Panc1 (cell line): ENCODE measurements around the gene GMPPA. TPM values are rescaled to one million over a fixed set of nuclear protein-coding genes. Genes with fewer than 3 reads are reported as not detected.

Experiments used
- ATAC-seq: fragments of 200-7000 bp; cut with Tn5 transposase; 2 replicates; pipeline ENCODE4 v1.9.1; 2020; ENCODE audit warnings: mild to moderate bottlenecking, moderate library complexity
- BruUV-seq: library from RNA; stranded (reverse); fragments of 400-500 nt; replicated peaks from 2 replicates; lab custom pipeline; 2021; lab: Mats Ljungman, UMichigan
- CTCF ChIA-PET: fragments of 300-600 bp; sonication (Branson Sonifier 250); formaldehyde crosslinking; loops from one replicate; lab custom pipeline; 2022; ENCODE audit warnings: antibody characterized with exemption; lab: Charles Lee
- POLR2A ChIA-PET: fragments of 300-600 bp; sonication (Branson Sonifier 250); formaldehyde crosslinking; loops from one replicate; lab custom pipeline; 2022; ENCODE audit warnings: antibody characterized with exemption; lab: Charles Lee
- DNase-seq: peaks from one replicate; pipeline ENCODE4 v3.0.0-alpha.2; 2010; ENCODE audit warnings: low read depth, low spot score
- H3K27ac ChIP-seq: 2 replicates; pipeline ENCODE4 v1.5.1; 2011; ENCODE audit warnings: mild to moderate bottlenecking, low read length, inconsistent platforms
- H3K27me3 ChIP-seq: fragments of 200-500 bp; sonication (Bioruptor generic); 2 replicates; pipeline ENCODE4 v1.6.0; 2014; ENCODE audit warnings: low read length, inconsistent platforms; ENCODE audit not compliant: control insufficient read depth, insufficient read depth
- H3K36me3 ChIP-seq: fragments of 200-500 bp; sonication (Bioruptor generic); 2 replicates; pipeline ENCODE4 v1.5.1; 2014; ENCODE audit warnings: inconsistent platforms, mild to moderate bottlenecking, low read length, moderate library complexity; ENCODE audit not compliant: control insufficient read depth, insufficient read depth
- H3K4me1 ChIP-seq: 2 replicates; pipeline ENCODE4 v1.5.1; 2011; ENCODE audit warnings: inconsistent platforms, mild to moderate bottlenecking, low read length, moderate library complexity; ENCODE audit not compliant: control insufficient read depth, insufficient read depth
- H3K4me3 ChIP-seq, 2 experiments: 2 replicates each; pipeline ENCODE4 v1.5.1; 2011 to 2012; ENCODE audit warnings: low read depth in 2 of 2, low read length in 2 of 2, mild to moderate bottlenecking in 2 of 2, inconsistent platforms in 1 of 2, moderate library complexity in 1 of 2
- H3K9me3 ChIP-seq: fragments of 200-500 bp; sonication (Bioruptor generic); 2 replicates; pipeline ENCODE4 v1.5.1; 2014; ENCODE audit warnings: low read depth, mild to moderate bottlenecking, inconsistent platforms, low read length, moderate library complexity; ENCODE audit not compliant: control insufficient read depth, insufficient read depth
- CTCF ChIP-seq: fragments of 450-650 bp; IDR thresholded peaks from 2 replicates; pipeline ENCODE4 v1.5.1; 2017; ENCODE audit warnings: mild to moderate bottlenecking
- POLR2AphosphoS5 ChIP-seq: IDR thresholded peaks from 2 replicates; pipeline ENCODE4 v1.6.1; 2012; ENCODE audit warnings: mild to moderate bottlenecking, low read depth, low read length, moderate library complexity
- SIN3A ChIP-seq: IDR thresholded peaks from 2 replicates; pipeline ENCODE4 v1.6.1; 2012; ENCODE audit warnings: low read depth, mild to moderate bottlenecking, low read length, moderate library complexity, borderline replicate concordance; ENCODE audit not compliant: insufficient read depth
- TCF7L2 ChIP-seq: IDR thresholded peaks from 2 replicates; pipeline ENCODE4 v1.6.1; 2011; ENCODE audit warnings: mild to moderate bottlenecking, low read depth, low read length, inconsistent platforms
- in situ Hi-C: cut with HindIII; loops from 2 replicates; pipeline ENCODE4 v1.10.0; 2016; ENCODE audit warnings: low sequenced_read_pairs, low pct_unique_long_range_greater_than_20kb
- intact Hi-C: fragments of 100-400 bp; cut with micrococcal nuclease; formaldehyde crosslinking; loops from one replicate; pipeline ENCODE4 v1.10.0; 2022; ENCODE audit not compliant: unreplicated experiment
- total RNA-seq: library from RNA; stranded (reverse); gene quantifications from one replicate; pipeline ENCODE4 v1.2.1, GENCODE V29; 2021; ENCODE audit not compliant: unreplicated experiment
- TF ChIP-seq, protein P1 (sequence below), 2 experiments: IDR thresholded peaks; 2 replicates each; pipeline ENCODE4 v1.6.1; 2011 to 2012; ENCODE audit warnings: low read depth in 2 of 2, control low read depth in 1 of 2, low read length in 1 of 2, mild to moderate bottlenecking in 1 of 2, moderate library complexity in 1 of 2; ENCODE audit not compliant: insufficient read depth in 1 of 2

GMPPA gene
- total RNA-seq, 1 experiment from 2014 or later: 66.2 TPM

DNA sequence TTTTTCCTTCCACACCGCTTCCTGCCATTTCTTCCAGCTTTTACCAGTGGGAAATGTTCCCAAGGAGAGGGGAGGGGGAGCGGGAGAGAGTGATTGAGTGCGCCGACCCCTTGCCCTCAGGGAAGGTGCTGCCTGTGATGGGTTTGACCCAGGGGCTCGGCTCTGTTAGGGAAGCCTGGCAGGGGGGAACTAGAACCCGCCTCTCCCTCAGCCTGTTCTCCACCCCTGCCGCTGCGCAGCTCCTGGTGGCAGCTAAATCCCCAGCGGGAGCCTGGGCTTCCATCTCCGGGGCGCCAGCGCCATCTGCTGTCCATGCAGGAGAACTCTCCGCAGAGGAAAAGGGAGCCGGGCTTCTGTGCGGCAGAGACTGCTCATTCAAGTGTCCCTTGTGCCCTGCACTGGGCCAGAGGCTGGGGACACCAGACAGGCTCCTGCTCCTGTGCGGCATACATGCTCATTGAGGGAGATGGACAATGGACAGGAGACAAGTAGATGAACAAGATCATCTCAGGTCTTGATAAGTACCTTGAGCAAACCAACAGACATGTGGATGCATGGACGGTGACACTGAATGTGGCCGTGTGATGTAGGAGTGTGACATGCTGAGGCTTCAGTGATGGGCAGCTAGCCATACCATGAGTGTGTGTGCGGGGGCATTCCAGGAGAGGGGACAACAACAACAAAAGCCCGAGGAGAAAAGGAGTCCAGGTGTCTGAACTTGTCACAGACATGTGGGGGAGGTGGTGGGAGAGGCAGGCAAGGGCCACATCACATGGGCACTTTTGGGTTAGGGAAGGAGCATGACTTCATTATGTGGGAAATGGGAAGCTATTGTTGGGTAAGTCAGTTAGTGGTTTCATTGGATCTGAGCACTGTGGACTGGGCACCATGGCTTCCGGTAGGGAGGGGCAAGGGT, 31.6 kb downstream of the GMPPA start:
- ChIA-PET CTCF (interaction anchor here (0.5 to 2.9 kb wide), 23 partner anchors 8 to 374 kb away, joined by 3 to 36 read pairs (median 4); partner anchors contain the start of gene GMPPA), POLR2A (interaction anchor here (0.6 kb wide), 1 partner anchor 142 kb away, joined by 5 read pairs; no protein-coding TSS in a partner anchor)
- peak overlapping the region; percentile 7 to 36; a peak in 3 of 4 replicates for H3K4me3 ChIP-seq
- intact Hi-C loops (loop anchor here (1.0 kb wide), 1 partner anchor 127 kb away; no protein-coding TSS in a partner anchor), in situ Hi-C loops (no loop called here)
- TF ChIP-seq, protein P1, sequence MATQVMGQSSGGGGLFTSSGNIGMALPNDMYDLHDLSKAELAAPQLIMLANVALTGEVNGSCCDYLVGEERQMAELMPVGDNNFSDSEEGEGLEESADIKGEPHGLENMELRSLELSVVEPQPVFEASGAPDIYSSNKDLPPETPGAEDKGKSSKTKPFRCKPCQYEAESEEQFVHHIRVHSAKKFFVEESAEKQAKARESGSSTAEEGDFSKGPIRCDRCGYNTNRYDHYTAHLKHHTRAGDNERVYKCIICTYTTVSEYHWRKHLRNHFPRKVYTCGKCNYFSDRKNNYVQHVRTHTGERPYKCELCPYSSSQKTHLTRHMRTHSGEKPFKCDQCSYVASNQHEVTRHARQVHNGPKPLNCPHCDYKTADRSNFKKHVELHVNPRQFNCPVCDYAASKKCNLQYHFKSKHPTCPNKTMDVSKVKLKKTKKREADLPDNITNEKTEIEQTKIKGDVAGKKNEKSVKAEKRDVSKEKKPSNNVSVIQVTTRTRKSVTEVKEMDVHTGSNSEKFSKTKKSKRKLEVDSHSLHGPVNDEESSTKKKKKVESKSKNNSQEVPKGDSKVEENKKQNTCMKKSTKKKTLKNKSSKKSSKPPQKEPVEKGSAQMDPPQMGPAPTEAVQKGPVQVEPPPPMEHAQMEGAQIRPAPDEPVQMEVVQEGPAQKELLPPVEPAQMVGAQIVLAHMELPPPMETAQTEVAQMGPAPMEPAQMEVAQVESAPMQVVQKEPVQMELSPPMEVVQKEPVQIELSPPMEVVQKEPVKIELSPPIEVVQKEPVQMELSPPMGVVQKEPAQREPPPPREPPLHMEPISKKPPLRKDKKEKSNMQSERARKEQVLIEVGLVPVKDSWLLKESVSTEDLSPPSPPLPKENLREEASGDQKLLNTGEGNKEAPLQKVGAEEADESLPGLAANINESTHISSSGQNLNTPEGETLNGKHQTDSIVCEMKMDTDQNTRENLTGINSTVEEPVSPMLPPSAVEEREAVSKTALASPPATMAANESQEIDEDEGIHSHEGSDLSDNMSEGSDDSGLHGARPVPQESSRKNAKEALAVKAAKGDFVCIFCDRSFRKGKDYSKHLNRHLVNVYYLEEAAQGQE (IDR thresholded peaks at IDR 0.05; ENCODE audit: insufficient read depth in 1 of 2, low read depth in 2 of 2, low read length in 1 of 2): 0 out of 4 replicates have a peak, but pooled peaks of 1 of the 2 experiments have one; percentile 46
- TF ChIP-seq CTCF (peak; percentile 95), TCF7L2 (no peak), POLR2AphosphoS5 (no peak)
- ATAC-seq (peak; percentile 94), DNase-seq (peak; percentile 62)
- BruUV-seq: no TSS peak
- no peak overlapping the region for H3K27ac ChIP-seq
- H3K4me1 ChIP-seq: no peaks in the 10 kb centered on the region
- H3K9me3 ChIP-seq: no peaks in the 10 kb centered on the region
- peaks cover 5% of the 10 kb centered on the region; the same call in 1 of the 2 replicates for H3K27me3 ChIP-seq
- H3K36me3 ChIP-seq: no peaks in the 10 kb centered on the region

GRCh38 chr2:219531639-219532377, 33.1 kb downstream of the GMPPA start:
- DNase-seq: no peak
- ATAC-seq: no peak
- intact Hi-C loops: no loop called here
- BruUV-seq: no TSS peak
- Histone ChIP-seq H3K27me3 (peaks cover 5% of the 10 kb centered on the region; the same call in 1 of the 2 replicates), H3K9me3 (no peaks in the 10 kb centered on the region), H3K27ac (no peak overlapping the region), H3K36me3 (no peaks in the 10 kb centered on the region), H3K4me3 (no peak overlapping the region), H3K4me1 (no peaks in the 10 kb centered on the region)
- CTCF ChIA-PET: no interaction called here
- no peak for TF ChIP-seq SIN3A
- no peak for TF ChIP-seq CTCF
- no peak for TF ChIP-seq TCF7L2
- no peak for TF ChIP-seq POLR2AphosphoS5
- TF ChIP-seq, protein P1 (IDR thresholded peaks at IDR 0.05; ENCODE audit: insufficient read depth in 1 of 2, low read depth in 2 of 2, low read length in 1 of 2): no peak
- POLR2A ChIA-PET: no interaction called here
- in situ Hi-C loops: no loop called here
